Activated CD8-positive, alpha-beta memory T cell treated with anti-CD3 and anti-CD28 coated beads for 36 hours (primary cell): ENCODE data around the gene CD180. TPM values are rescaled to one million over a fixed set of nuclear protein-coding genes. Genes with fewer than 3 reads are reported as not detected.

Source experiments
- CTCF ChIA-PET: fragments of 350-600 bp; sonication (Branson Sonifier 250); formaldehyde crosslinking; loops from one replicate; lab custom pipeline; 2021; ENCODE audit warnings: antibody characterized with exemption; lab: Charles Lee
- POLR2A ChIA-PET: fragments of 350-600 bp; sonication (Branson Sonifier 250); formaldehyde crosslinking; loops from one replicate; lab custom pipeline; 2021; ENCODE audit warnings: antibody characterized with exemption; lab: Charles Lee
- total RNA-seq, 2 experiments: library from RNA; stranded (reverse); gene quantifications; one replicate each; pipeline ENCODE4 v1.2.3, GENCODE V29; 2021

The CD180 gene
- total RNA-seq, 2 experiments from 2014 or later, result not detected

GRCh38 chr5:67149951-67150523, 46.6 kb downstream of the CD180 start:
- POLR2A ChIA-PET, result no interaction called here
- CTCF ChIA-PET, result no interaction called here

GRCh38 chr5:67149057-67149950, 47.3 kb downstream of the CD180 start:
- ChIA-PET POLR2A (no interaction called here), CTCF (interaction anchor here (0.6 kb wide), 1 partner anchor 367 kb away, joined by 3 read pairs; no protein-coding TSS in a partner anchor)

GRCh38 chr5:67147760-67148159, 48.8 kb downstream of the CD180 start:
- POLR2A ChIA-PET, result no interaction called here
- CTCF ChIA-PET, result interaction anchor here (0.6 to 0.7 kb wide), 2 partner anchors 10 to 161 kb away, joined by 3 read pairs; no protein-coding TSS in a partner anchor

- POLR2A ChIA-PET, result no interaction called here
- CTCF ChIA-PET, result interaction anchor here (0.7 kb wide), 1 partner anchor 11 kb away, joined by 3 read pairs; no protein-coding TSS in a partner anchor
Observed at GRCh38 chr5:67146981-67147380, 49.6 kb downstream of the CD180 start.

- CTCF ChIA-PET, result no interaction called here
- POLR2A ChIA-PET, result no interaction called here
Observed at GRCh38 chr5:67146574-67146973, 50.0 kb downstream of the CD180 start.

GRCh38 chr5:67144183-67144639, 52.4 kb downstream of the CD180 start:
- CTCF ChIA-PET, result no interaction called here
- POLR2A ChIA-PET, result no interaction called here

- ChIA-PET POLR2A (no interaction called here), CTCF (no interaction called here)
Observed at GRCh38 chr5:67143549-67143948, 53.0 kb downstream of the CD180 start.

- POLR2A ChIA-PET, result no interaction called here
- CTCF ChIA-PET, result no interaction called here
Observed at GRCh38 chr5:67142816-67143215, 53.8 kb downstream of the CD180 start.

- ChIA-PET CTCF (no interaction called here), POLR2A (no interaction called here)
Observed at GRCh38 chr5:67141644-67142043, 55.0 kb downstream of the CD180 start.

GRCh38 chr5:67140413-67140812, 56.2 kb downstream of the CD180 start:
- POLR2A ChIA-PET, result no interaction called here
- CTCF ChIA-PET, result no interaction called here

GRCh38 chr5:67139030-67139429, 57.6 kb downstream of the CD180 start:
- ChIA-PET POLR2A (no interaction called here), CTCF (interaction anchor here (1.1 kb wide), 1 partner anchor 152 kb away, joined by 3 read pairs; no protein-coding TSS in a partner anchor)

GRCh38 chr5:67135381-67135984, 61.1 kb downstream of the CD180 start:
- ChIA-PET CTCF (no interaction called here), POLR2A (no interaction called here)

- CTCF ChIA-PET, result no interaction called here
Observed at GRCh38 chr5:67133776-67134175, 62.8 kb downstream of the CD180 start.

GRCh38 chr5:67133217-67133616, 63.4 kb downstream of the CD180 start:
- POLR2A ChIA-PET, result no interaction called here
- CTCF ChIA-PET, result no interaction called here

More at GRCh38 chr5:67133776-67134175, 62.8 kb downstream of the CD180 start:
- POLR2A ChIA-PET, result no interaction called here

GRCh38 chr5:67129768-67130167, 66.8 kb downstream of the CD180 start:
- POLR2A ChIA-PET, result no interaction called here

More at GRCh38 chr5:67129768-67130167, 66.8 kb downstream of the CD180 start:
- CTCF ChIA-PET, result no interaction called here
